PC-9 (cell line): Measurements from ENCODE around the gene NRSN1. TPM values are rescaled to one million over a fixed set of nuclear protein-coding genes. Genes with fewer than 3 reads are reported as not detected.

ENCODE experiments used
- BruUV-seq: library from RNA; stranded (reverse); fragments of 400-500 nt; replicated peaks from 2 replicates; lab custom pipeline; 2021; lab: Mats Ljungman, UMichigan
- CTCF ChIA-PET: fragments of 300-600 bp; sonication (Branson Sonifier 250); formaldehyde crosslinking; loops from one replicate; lab custom pipeline; 2022; ENCODE audit warnings: antibody characterized with exemption; lab: Charles Lee
- POLR2A ChIA-PET: fragments of 300-600 bp; sonication (Branson Sonifier 250); formaldehyde crosslinking; loops from one replicate; lab custom pipeline; 2022; ENCODE audit warnings: antibody characterized with exemption; ENCODE audit not compliant: unreplicated experiment; lab: Charles Lee
- DNase-seq, 2 experiments: peaks; one replicate each; pipeline versions ENCODE4 v3.0.0 to v3.0.0-alpha.2; 2015 to 2022; ENCODE audit warnings: mixed read lengths in 1 of 2
- H2AFZ ChIP-seq: fragments of 200-600 bp; sonication (generic); 2 replicates; pipeline ENCODE4 v1.8.1; 2017; ENCODE audit warnings: antibody characterized with exemption
- H3F3A ChIP-seq: fragments of 200-600 bp; sonication (generic); 2 replicates; pipeline ENCODE4 v1.8.1; 2017; ENCODE audit warnings: antibody characterized with exemption, mild to moderate bottlenecking, low read depth; ENCODE audit not compliant: insufficient read depth
- H3K27ac ChIP-seq: fragments of 200-600 bp; sonication (generic); 2 replicates; pipeline ENCODE4 v1.6.1; 2016; ENCODE audit warnings: mixed run types
- H3K27me3 ChIP-seq: fragments of 200-600 bp; sonication (generic); 2 replicates; pipeline ENCODE4 v1.6.1; 2016; ENCODE audit warnings: low read depth, mixed run types; ENCODE audit not compliant: insufficient read depth
- H3K36me3 ChIP-seq: fragments of 200-600 bp; sonication (generic); 2 replicates; pipeline ENCODE4 v1.6.1; 2016; ENCODE audit warnings: low read depth, mixed run types
- H3K4me1 ChIP-seq: fragments of 200-600 bp; sonication (generic); replicated peaks from 2 replicates; pipeline ENCODE4 v1.6.1; 2016; ENCODE audit warnings: mixed run types; ENCODE audit not compliant: insufficient read depth
- H3K4me2 ChIP-seq: fragments of 200-600 bp; sonication (generic); 2 replicates; pipeline ENCODE4 v1.6.1; 2017; ENCODE audit warnings: mixed run types
- H3K4me3 ChIP-seq: fragments of 200-600 bp; sonication (generic); 2 replicates; pipeline ENCODE4 v1.6.1; 2016; ENCODE audit warnings: mixed run types
- H3K79me2 ChIP-seq: fragments of 200-600 bp; sonication (generic); 2 replicates; pipeline ENCODE4 v1.6.1; 2017; ENCODE audit warnings: low read depth, mixed run types
- H3K9me2 ChIP-seq: fragments of 200-600 bp; sonication (generic); 2 replicates; pipeline ENCODE4 v1.8.1; 2017; ENCODE audit warnings: mild to moderate bottlenecking; ENCODE audit not compliant: insufficient read depth
- H3K9me3 ChIP-seq: fragments of 200-600 bp; sonication (generic); 2 replicates; pipeline ENCODE4 v1.8.1; 2016; ENCODE audit warnings: low read depth; ENCODE audit not compliant: insufficient read depth
- H4K20me1 ChIP-seq: fragments of 200-600 bp; sonication (generic); 2 replicates; pipeline ENCODE4 v1.8.1; 2017; ENCODE audit not compliant: insufficient read depth
- CTCF ChIP-seq: fragments of 200-600 bp; sonication (generic); conservative IDR thresholded peaks from 2 replicates; pipeline ENCODE4 v1.6.1; 2017; ENCODE audit warnings: mixed run types, antibody characterized with exemption, mild to moderate bottlenecking, moderate library complexity
- EZH2 ChIP-seq: fragments of 200-600 bp; sonication (generic); IDR thresholded peaks from 2 replicates; pipeline ENCODE4 v1.8.0; 2017; ENCODE audit warnings: antibody characterized with exemption, low read depth
- intact Hi-C: fragments of 100-400 bp; cut with micrococcal nuclease; formaldehyde crosslinking; loops from one replicate; pipeline ENCODE4 v1.10.0; 2022; ENCODE audit not compliant: unreplicated experiment
- total RNA-seq: library from RNA; stranded (reverse); gene quantifications from 2 replicates; pipeline ENCODE4 v1.2.3, GENCODE V29; 2021

NRSN1 gene
- total RNA-seq, 1 experiment from 2014 or later = not detected

GRCh38 chr6:24149836-24150235 is 23.8 kb downstream of the NRSN1 start:
- no peak overlapping the region for H3K4me3 ChIP-seq
- ChIA-PET CTCF (interaction anchor here (0.6 kb wide), 1 partner anchor 491 kb away, joined by 3 read pairs; no protein-coding TSS in a partner anchor), POLR2A (no interaction called here)
- H3K79me2 ChIP-seq = no peaks in the 10 kb centered on the region
- H2AFZ ChIP-seq = no peak overlapping the region
- intact Hi-C loops = no loop called here
- H3K27me3 ChIP-seq = peaks cover 9% of the 10 kb centered on the region; the same call in 1 of the 2 replicates
- TF ChIP-seq CTCF = no peak
- TF ChIP-seq EZH2 = no peak
- no peaks in the 10 kb centered on the region for H3K36me3 ChIP-seq
- no peak overlapping the region for H3K27ac ChIP-seq
- no TSS peak for BruUV-seq
- no peaks in the 10 kb centered on the region for H3K9me3 ChIP-seq
- H3K4me2 ChIP-seq = no peak overlapping the region
- no peaks in the 10 kb centered on the region for H3F3A ChIP-seq
- no peak for DNase-seq
- no peaks in the 10 kb centered on the region for H4K20me1 ChIP-seq
- H3K9me2 ChIP-seq = no peaks in the 10 kb centered on the region
- H3K4me1 ChIP-seq = no peaks in the 10 kb centered on the region

- Histone ChIP-seq H3K4me1 (no peaks in the 10 kb centered on the region), H3F3A (no peaks in the 10 kb centered on the region), H3K27me3 (peaks cover under 1% of the 10 kb centered on the region; the same call in 1 of the 2 replicates), H3K9me3 (no peaks in the 10 kb centered on the region), H3K4me2 (no peak overlapping the region), H3K9me2 (no peaks in the 10 kb centered on the region), H3K27ac (no peak overlapping the region), H4K20me1 (no peaks in the 10 kb centered on the region), H3K4me3 (no peak overlapping the region), H2AFZ (no peak overlapping the region), H3K36me3 (no peaks in the 10 kb centered on the region), H3K79me2 (no peaks in the 10 kb centered on the region)
- TF ChIP-seq EZH2 (no peak), CTCF (no peak)
- BruUV-seq = no TSS peak
- ChIA-PET POLR2A (no interaction called here), CTCF (no interaction called here)
- no peak for DNase-seq
- intact Hi-C loops = no loop called here
These were observed 26.0 kb downstream of the NRSN1 start for GRCh38 chr6:24152014-24152413.

- Histone ChIP-seq H3K79me2 (no peaks in the 10 kb centered on the region), H4K20me1 (no peaks in the 10 kb centered on the region), H3K9me3 (no peaks in the 10 kb centered on the region), H3K4me3 (no peak overlapping the region), H3K27ac (no peak overlapping the region), H3F3A (no peaks in the 10 kb centered on the region), H3K9me2 (no peaks in the 10 kb centered on the region), H3K36me3 (no peaks in the 10 kb centered on the region), H2AFZ (no peak overlapping the region), H3K27me3 (peaks cover 6% of the 10 kb centered on the region; the same call in 1 of the 2 replicates), H3K4me2 (no peak overlapping the region), H3K4me1 (no peaks in the 10 kb centered on the region)
- ChIA-PET POLR2A (interaction anchor here (0.7 kb wide), 1 partner anchor 8 kb away, joined by 4 read pairs; no protein-coding TSS in a partner anchor), CTCF (no interaction called here)
- intact Hi-C loops = no loop called here
- TF ChIP-seq CTCF (no peak), EZH2 (no peak)
- no TSS peak for BruUV-seq
- DNase-seq = peak in 1 of 2 experiments; percentile 43
These were observed 28.1 kb downstream of the NRSN1 start for GRCh38 chr6:24154121-24154520.
